Neural progenitor cell (in vitro differentiated cells): ENCODE data around the gene TTLL9.

ENCODE experiments used
- CTCF ChIP-seq: fragments of 200-600 bp; sonication (generic); IDR thresholded peaks from 2 replicates; pipeline ENCODE4 v1.5.1; 2017; ENCODE audit warnings: antibody characterized with exemption, mild to moderate bottlenecking
- EZH2 ChIP-seq: fragments of 200-600 bp; sonication (generic); IDR thresholded peaks from 2 replicates; pipeline ENCODE4 v1.6.1; 2017; ENCODE audit warnings: antibody characterized with exemption, mild to moderate bottlenecking, moderate library complexity
- EZH2phosphoT487 ChIP-seq: fragments of 200-600 bp; sonication (generic); IDR thresholded peaks from 2 replicates; pipeline ENCODE4 v1.6.1; 2017; ENCODE audit warnings: antibody characterized with exemption

DNA sequence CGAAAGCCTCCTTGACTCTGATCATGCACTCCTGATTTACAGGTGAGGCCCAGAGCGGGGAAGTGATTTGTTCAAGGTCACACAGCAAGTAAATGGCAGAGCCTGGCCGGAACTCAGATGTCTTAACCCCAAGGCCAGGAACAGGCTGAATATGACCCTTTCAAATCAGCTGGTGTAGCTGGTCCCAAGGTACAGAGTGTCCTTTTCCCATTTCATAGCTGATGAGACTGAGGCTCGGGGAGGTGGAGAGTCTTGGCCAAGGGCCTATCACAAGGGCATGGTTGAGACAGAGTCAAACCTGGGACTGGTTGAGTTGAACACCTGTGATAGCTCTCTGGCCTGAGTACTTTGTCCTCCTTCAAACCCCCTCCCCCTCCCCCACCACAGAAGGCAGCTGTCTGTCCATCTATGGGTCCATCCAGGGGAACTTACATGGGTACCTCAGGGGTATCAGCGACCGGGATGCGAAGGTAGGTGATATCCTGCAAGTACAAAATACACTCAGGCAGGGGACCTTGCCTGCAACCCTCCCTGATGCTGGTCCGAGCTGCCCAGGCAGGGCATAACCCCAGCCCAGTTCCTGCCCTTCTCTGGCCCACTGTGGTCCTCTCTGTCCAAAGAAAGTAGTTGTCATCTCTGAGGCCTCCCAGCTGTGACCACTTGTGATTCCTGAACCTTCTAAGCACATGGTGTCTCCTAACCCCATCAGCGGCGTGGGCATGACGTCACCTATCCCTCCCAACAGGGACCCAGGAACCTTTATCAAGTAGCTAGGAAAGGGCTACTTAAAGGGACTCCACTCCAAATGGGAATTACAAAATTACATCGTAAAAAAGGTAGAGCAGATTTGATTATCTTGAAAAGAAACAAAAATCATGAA, 5.7 kb upstream of the TTLL9 start:
- TF ChIP-seq CTCF = no peak
- TF ChIP-seq EZH2 = no peak
- no peak for TF ChIP-seq EZH2phosphoT487
